Measurements from ENCODE around the gene SPINT1.
"Not testable (repeated sequence)": the region's sequence is repeated elsewhere in the genome, so short reads cannot be mapped to it uniquely, and the experiment has no call there.

SPINT1 gene

GRCh38 chr15:40861147-40861546 is 17.3 kb downstream of the SPINT1 start:
- DNase-seq, result not testable (repeated sequence)

- no peak for DNase-seq
Measured at GRCh38 chr15:40863660-40864270, 19.9 kb downstream of the SPINT1 start.

DNA sequence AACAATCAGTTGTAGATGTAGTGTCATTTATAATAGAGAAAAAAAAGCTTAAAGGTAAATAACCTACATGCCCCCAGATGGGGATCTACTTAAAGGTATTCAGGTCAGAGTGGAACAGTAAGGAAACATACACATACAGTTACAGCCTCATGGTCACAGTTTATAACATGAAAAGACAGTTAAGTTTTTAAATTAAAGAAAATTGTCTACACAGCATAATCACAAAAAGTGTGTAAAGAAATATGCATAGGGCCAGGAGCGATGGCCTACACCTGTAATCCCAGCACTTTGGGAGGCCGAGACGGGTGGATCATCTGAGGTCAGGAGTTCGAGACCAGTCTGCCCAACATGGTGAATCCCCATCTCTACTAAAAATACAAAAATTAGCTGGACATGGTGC is 23.4 kb downstream of the SPINT1 start:
- no peak for DNase-seq

DNA sequence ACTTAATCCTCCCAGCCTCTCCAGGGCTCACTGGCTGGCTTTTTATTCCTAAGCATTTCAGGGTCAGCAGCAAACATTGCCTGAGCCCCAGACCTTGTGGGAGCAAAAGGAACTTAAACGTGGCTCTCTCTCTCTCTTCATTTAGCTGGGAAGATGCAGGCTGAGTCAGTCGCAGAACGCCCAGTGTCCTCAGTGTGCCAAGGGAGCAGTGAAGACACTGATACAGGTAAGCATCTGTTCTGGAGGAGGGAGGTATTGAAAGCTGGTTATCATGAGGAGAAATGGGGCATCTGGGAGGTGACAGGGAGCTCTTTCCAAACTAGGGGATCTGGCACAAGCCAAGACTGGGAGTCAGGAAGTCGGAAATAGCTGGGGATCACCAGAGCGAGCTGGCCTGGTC is 25.8 kb downstream of the SPINT1 start:
- DNase-seq, result no peak

DNA sequence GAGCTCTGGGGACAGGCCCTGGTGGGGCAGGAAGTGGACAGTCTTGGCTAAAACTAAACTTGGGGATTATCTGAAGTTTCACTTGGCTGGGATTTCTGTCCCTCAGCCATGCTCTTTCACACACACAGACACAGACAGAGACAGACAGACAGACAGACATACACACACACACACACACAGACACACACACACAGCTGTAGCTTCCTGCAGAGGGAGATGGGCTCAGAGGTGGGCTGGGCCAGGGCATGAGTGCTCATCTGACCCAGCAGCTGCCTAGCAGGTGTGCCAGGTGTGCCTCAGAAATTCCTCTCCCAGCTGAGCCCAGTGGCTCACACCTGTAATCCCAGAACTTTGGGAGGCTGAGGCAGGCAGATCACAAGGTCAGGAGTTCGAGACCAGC is 26.9 kb downstream of the SPINT1 start:
- DNase-seq, result no peak

- no peak for DNase-seq
Measured at GRCh38 chr15:40871749-40872617, 28.1 kb downstream of the SPINT1 start.

- DNase-seq, result no peak
Measured at GRCh38 chr15:40872791-40873693, 29.2 kb downstream of the SPINT1 start.

DNA sequence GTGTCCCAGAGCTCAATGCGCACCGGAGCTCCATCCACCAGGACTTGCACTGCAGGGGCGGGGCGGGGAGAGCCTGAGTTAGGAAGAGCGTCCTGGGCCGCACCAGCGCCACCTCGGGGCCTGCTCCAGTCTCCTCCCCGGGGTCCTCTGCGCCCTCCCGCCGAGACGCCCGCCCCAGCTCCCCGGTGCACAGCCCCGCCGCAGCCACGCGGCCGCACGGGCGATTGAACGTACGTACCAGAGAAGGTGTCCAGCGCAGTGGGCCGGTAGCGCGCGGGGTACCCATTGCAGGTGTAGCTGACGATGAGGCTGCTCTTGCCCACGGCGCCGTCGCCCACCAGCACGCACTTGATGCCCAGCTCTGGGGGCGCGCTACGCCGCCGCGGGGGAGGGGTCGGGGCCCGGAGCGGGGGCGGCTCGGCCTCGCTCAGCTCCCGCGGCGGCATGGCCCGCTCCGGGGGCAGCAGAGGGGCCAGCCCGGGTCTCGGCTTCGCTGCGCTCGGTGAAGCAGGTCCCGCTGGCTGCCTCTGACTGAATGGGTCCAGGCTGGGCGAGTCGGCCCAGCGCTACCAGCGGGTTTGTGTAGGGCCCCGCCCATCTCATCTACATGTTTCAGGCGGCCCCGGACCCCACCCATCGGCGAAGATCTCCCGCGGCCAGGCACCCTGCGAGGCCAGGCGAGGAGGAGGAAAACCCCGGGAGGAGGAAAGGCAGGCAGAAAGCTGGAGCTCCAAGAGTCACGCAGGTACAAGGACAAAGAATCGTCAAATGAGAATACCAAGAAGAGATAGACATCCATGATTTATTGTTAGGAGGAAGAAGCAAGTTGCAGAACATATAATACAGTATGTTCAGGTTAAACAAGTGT is 30.1 kb downstream of the SPINT1 start, which contains the start of gene RHOV:
Gene RHOV, minus strand, starts transcription at position 541 of the 868 bp plus-strand sequence. Its CDS starts 95 bp downstream, at position 446.
- DNase-seq, result peak; percentile 12 to 53

DNA sequence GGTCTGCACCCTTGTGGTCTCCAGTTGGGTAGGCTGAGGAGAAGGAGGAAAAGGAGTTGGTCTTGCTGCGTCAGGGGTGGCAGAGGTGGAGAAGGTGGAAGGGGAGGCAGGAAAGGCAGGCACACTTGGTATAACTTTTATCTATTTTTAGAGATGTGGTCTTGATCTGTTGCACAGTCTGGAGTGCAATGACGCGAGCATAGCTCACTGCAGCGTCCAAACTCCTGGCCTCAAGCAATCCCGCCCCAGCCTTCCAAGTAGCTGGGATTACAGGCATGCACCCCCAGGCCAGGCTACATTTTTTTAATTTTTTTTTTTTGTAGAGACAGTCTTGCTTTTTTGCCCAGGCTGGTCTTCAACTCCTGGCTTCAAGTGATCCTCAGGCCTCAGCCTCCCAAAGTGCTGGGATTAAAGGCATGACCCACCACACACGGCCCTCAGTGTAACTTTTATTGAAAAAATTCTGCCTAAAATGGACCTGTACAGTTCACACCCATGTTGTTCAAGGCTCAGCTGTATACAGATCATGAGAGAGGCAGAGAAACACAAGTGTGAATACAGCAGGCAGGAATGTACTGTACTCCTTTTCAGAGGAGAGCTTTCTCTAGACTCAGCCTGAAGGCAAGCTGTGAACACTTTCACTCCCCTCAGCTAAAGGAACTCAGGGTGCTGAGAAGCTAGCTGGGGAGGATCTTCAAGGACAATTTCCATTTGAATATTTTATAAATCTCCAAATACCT is 32.3 kb downstream of the SPINT1 start:
- DNase-seq, result no peak

- no peak for DNase-seq
Measured at GRCh38 chr15:40877694-40878093, 33.8 kb downstream of the SPINT1 start.

- peak in 1 of 2 donors; percentile 49 for DNase-seq
Measured at GRCh38 chr15:40878785-40879184, 34.9 kb downstream of the SPINT1 start.

GRCh38 chr15:40879609-40880008 is 35.8 kb downstream of the SPINT1 start:
- no peak for DNase-seq

GRCh38 chr15:40881351-40881750 is 37.5 kb downstream of the SPINT1 start:
- DNase-seq, result no peak

- DNase-seq, result no peak
Measured at GRCh38 chr15:40886586-40886985, 42.7 kb downstream of the SPINT1 start.

- no peak for DNase-seq
Measured at GRCh38 chr15:40889112-40889511, 45.3 kb downstream of the SPINT1 start.

DNA sequence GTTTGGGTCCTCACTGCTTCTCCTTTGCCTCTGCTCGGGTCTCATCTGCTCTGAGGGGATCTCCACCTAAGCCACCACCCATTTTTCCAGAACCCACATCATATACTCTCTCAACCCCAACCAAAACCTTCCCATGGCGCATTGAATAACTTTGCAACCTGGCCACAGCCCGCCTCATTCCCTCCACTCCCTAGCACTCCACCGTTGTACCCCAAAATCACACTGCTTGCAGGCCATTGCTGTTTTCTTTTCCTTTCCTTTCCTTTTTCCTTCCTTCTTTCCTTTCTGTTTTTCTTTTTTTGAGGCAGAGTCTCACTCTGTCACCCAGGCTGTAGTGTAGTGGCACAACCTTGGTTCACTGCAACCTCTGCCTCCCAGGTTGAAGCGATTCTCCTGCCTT is 47.3 kb downstream of the SPINT1 start:
- no peak for DNase-seq

DNA sequence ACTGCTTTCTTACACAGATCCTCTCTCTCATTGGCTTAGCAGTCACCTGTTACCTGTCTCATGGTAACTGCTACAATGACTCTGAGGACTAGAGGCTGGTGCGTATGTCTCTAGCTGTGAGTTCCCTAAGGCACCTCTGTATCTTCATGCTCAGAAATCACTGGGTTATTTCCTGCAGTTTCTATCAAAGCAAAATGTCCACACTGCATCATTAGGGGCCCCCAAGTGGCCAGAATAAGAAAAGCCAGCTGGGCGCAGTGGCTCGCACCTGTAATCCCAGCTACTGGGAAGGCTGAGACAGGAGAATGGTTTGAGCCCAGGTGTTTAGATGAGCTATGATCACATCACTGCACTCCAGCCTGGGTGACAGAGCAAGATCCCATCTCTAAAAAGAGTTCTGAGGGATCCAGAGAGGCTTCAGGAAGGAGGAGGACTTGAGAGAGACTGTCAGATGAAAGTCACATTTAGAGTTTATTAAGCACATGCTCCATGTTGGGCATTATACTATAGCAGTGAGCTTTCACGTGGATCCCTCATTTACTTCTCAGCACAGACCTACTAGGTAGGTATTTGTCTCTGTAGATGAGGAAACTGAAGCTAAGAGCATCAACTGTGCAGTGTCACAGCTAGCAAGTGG is 48.1 kb downstream of the SPINT1 start:
- DNase-seq, result peak; percentile 46 to 55

DNA sequence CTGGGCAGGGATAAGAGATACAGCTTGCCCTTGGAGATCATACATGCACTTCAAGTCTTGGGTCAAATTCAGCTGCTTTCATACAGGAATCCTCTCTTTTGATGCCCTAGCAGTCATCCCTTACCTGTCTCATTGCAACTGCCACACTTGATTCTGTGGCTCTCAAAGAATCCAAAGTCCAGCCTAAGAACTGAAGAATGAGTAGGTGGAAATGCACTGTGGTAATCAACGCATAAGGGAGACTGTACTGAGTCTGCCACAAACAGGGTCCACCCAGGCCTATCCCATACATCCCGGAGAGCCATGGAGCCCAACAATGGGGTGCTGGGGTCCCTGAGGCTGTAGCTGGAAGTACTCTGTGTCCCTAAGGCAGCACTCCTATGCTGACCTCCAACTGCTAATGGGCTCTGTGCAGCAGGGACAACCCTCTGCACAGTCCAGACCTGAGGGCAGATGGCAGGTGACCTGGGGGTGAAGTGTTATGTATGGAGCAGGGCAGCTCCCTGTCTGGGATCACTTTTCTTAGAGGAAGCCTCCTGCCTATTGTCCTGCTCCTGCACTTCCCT is 48.7 kb downstream of the SPINT1 start:
- no peak for DNase-seq

DNA sequence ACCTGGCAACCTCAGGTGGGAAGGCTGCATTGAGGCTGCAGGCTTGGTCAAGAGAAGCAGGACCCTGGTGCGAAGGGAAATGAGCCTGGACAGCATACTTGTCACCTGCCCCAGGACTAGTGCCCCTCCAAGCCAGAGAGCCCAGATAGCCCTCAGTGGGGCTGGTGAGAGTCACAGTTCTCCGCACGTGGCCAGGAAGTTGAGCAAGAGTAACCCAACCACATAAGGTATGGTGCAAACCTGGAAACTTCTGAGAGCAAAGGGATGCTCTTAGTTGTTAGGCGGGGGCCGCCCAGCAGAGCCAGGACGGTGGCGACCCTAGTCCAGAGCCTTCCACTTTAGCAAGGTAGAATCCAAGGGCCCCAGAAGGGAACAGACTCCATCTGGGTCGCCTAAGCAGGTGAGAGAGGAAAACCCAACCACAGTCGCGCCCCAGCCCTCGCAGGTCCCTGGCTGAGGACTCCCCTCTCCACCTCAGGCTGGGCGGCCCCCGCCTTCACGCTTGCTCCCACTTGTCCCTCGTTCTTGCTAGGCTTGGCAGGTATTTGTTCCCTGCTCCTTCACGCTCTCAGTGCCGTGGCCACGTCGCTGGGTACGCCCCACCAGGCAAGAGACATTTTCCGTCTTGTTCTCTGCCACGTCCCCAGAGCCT is 49.3 kb downstream of the SPINT1 start:
- DNase-seq, result no peak
